ENCODE measurements around the gene HSD17B2.

DNA sequence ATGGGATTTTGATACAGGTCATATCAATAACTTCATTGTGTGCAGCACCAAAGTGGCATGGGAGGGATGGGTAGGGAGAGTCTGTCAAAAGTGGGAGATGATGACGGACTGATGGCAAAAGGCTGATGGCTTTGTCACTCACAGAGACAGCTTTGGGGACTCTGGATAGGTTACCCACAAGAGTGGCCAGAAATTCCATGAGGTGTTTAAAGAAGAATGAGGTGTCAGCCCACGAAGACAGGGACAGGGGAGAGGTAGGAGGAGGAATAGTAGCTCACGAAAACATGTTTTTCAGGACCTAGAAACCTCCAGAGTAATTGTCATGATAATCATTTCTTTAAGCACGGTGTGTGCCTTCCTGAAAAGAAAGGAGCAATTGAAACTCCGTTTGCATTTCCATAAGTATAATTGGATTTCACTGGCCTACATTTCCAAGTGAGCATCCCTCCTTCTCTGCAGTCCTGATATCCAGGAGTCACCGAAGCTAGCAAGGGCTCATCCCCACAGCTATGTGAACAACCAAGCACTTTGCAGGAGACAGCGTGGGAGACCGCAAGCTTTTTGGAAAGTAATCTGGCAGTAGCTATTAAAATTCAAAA lies 60.0 kb downstream of the HSD17B2 start:
- TF ChIP-seq, protein P1, sequence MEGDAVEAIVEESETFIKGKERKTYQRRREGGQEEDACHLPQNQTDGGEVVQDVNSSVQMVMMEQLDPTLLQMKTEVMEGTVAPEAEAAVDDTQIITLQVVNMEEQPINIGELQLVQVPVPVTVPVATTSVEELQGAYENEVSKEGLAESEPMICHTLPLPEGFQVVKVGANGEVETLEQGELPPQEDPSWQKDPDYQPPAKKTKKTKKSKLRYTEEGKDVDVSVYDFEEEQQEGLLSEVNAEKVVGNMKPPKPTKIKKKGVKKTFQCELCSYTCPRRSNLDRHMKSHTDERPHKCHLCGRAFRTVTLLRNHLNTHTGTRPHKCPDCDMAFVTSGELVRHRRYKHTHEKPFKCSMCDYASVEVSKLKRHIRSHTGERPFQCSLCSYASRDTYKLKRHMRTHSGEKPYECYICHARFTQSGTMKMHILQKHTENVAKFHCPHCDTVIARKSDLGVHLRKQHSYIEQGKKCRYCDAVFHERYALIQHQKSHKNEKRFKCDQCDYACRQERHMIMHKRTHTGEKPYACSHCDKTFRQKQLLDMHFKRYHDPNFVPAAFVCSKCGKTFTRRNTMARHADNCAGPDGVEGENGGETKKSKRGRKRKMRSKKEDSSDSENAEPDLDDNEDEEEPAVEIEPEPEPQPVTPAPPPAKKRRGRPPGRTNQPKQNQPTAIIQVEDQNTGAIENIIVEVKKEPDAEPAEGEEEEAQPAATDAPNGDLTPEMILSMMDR (IDR thresholded peaks at IDR 0.05): no peak
- TF ChIP-seq ZFX (IDR thresholded peaks at IDR 0.05; ENCODE audit: borderline replicate concordance): no peak

Data from 22Rv1 (cell line).